Thyroid gland (tissue), 4 donors: ENCODE results near the gene NIPAL1.

ENCODE experiments used
- POLR2A ChIP-seq, 2 donors: fragments of 450-650 bp; IDR thresholded peaks; one replicate each; pipeline ENCODE4 v1.6.1; 2017; ENCODE audit warnings: antibody characterized with exemption in 2 of 2, mild to moderate bottlenecking in 2 of 2, moderate library complexity in 1 of 2
- TF ChIP-seq, protein P1 (sequence below), 6 experiments: fragments of 200-600 bp in 3 of 6; fragments of 450-650 bp in 3 of 6; sonication (generic) in 3 of 6; IDR thresholded peaks; one replicate each; pipeline ENCODE4 v1.5.1; 2016 to 2019; ENCODE audit warnings: antibody characterized with exemption in 6 of 6, mild to moderate bottlenecking in 2 of 6, inconsistent platforms in 1 of 6, moderate library complexity in 1 of 6

DNA sequence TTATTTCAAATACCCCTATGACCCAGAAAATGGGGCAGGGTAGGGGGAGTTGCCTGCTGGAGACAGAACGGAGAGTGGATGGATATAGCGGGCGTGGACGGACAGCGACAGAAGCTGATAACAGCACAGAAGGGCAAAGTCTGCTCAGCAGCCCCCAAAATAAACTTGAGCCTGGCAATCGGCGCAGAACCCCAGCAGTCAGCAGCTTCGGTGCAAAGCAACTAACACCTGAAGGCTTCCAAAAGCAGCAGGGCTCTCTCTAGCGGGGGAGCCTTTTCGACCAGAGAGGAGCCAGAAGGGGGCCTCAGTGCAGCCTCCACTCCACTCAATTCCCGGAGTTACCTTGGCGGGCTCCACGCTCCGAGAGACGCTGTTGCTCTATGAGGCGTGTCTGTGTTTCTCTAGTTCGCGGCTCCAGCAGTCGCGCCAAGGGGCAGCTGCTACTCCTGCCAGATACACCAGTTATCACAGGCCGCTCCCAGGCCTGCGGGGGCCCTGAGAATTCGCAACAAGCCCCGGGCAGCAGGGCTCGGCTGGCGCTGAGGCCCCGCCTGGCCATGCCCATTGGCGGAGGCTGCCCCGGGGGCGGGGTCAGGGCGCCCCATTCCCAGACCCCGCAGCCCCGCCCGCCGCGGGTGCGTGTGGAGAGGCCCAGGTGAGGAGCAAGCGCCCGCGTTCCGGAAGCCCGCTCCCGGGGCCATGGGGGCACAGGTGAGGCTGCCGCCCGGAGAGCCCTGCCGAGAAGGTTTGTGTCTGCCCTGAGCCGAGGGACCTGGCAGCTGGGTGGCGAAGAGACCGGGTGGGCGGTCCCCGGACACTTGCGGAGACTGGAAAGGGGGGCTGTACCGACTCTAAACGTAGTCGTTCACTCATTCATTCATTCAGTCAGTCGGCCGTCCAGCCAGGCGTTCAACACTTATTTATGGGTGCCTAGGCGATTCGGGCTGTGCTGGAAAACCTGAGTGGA lies at the start of gene NIPAL1, which contains the start of gene CNGA1:
- TF ChIP-seq POLR2A (IDR thresholded peaks at IDR 0.05): peak in 1 of 2 donors; percentile 55
- TF ChIP-seq, protein P1, sequence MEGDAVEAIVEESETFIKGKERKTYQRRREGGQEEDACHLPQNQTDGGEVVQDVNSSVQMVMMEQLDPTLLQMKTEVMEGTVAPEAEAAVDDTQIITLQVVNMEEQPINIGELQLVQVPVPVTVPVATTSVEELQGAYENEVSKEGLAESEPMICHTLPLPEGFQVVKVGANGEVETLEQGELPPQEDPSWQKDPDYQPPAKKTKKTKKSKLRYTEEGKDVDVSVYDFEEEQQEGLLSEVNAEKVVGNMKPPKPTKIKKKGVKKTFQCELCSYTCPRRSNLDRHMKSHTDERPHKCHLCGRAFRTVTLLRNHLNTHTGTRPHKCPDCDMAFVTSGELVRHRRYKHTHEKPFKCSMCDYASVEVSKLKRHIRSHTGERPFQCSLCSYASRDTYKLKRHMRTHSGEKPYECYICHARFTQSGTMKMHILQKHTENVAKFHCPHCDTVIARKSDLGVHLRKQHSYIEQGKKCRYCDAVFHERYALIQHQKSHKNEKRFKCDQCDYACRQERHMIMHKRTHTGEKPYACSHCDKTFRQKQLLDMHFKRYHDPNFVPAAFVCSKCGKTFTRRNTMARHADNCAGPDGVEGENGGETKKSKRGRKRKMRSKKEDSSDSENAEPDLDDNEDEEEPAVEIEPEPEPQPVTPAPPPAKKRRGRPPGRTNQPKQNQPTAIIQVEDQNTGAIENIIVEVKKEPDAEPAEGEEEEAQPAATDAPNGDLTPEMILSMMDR (IDR thresholded peaks at IDR 0.05): peak in 4 of 6 experiments; percentile 19 to 52 (median 28)
